HepG2 (cell line): Measurements from ENCODE around the gene MFAP4.

ENCODE experiments used
- ATF7 ChIP-seq, 2 experiments: fragments of 450-650 bp in 1 of 2; sonication (generic) in 1 of 2; formaldehyde crosslinking in 1 of 2; IDR thresholded peaks; 2 replicates each; pipeline versions ENCODE4 v1.4.0 to v1.6.1; 2016 to 2020; ENCODE audit warnings: antibody characterized with exemption in 1 of 2, mild to moderate bottlenecking in 1 of 2, missing genetic modification reagents in 1 of 2
- EP300 ChIP-seq, 3 experiments: sonication (generic) in 1 of 3; formaldehyde crosslinking in 1 of 3; IDR thresholded peaks; 2 replicates each; pipeline versions ENCODE4 v1.5.1 to v1.6.1; 2011 to 2020; ENCODE audit warnings: low read depth in 2 of 3, low read length in 2 of 3, borderline replicate concordance in 1 of 3, improper control_type of control experiment in 1 of 3, mild to moderate bottlenecking in 1 of 3, missing genetic modification reagents in 1 of 3, moderate library complexity in 1 of 3
- HMG20A ChIP-seq: IDR thresholded peaks from 2 replicates; pipeline ENCODE4 v1.6.1; 2016; ENCODE audit warnings: borderline replicate concordance
- ZBTB4 ChIP-seq: sonication (generic); formaldehyde crosslinking; IDR thresholded peaks from 2 replicates; pipeline ENCODE4 v1.4.0; 2020; ENCODE audit warnings: missing genetic modification reagents, mild to moderate bottlenecking, borderline replicate concordance
- TF ChIP-seq, protein P1 (sequence below): sonication (generic); formaldehyde crosslinking; IDR thresholded peaks from 2 replicates; pipeline ENCODE4 v1.5.0; 2020; ENCODE audit warnings: missing genetic modification reagents

- TF ChIP-seq, protein P1, sequence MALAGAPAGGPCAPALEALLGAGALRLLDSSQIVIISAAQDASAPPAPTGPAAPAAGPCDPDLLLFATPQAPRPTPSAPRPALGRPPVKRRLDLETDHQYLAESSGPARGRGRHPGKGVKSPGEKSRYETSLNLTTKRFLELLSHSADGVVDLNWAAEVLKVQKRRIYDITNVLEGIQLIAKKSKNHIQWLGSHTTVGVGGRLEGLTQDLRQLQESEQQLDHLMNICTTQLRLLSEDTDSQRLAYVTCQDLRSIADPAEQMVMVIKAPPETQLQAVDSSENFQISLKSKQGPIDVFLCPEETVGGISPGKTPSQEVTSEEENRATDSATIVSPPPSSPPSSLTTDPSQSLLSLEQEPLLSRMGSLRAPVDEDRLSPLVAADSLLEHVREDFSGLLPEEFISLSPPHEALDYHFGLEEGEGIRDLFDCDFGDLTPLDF (CRISPR knock-in tag): no peak
- TF ChIP-seq ATF7 (IDR thresholded peaks at IDR 0.05) (no peak), ATF7 (CRISPR knock-in tag; IDR thresholded peaks at IDR 0.05) (no peak), EP300 (IDR thresholded peaks at IDR 0.05; ENCODE audit: low read depth in 2 of 2, low read length in 2 of 2) (no peak), EP300 (CRISPR knock-in tag; IDR thresholded peaks at IDR 0.05; ENCODE audit: borderline replicate concordance) (no peak), HMG20A (no peak), ZBTB4 (CRISPR knock-in tag) (no peak)
Observed at GRCh38 chr17:19343671-19344151, 43.3 kb downstream of the MFAP4 start.
